ENCODE results near the gene OSBP2.

GRCh38 chr22:30857791-30858190 lies 163.1 kb downstream of the OSBP2 start:
- TF ChIP-seq CTCF (IDR thresholded peaks at IDR 0.05; ENCODE audit: low read depth, low read length): no peak
- TF ChIP-seq EZH2phosphoT487 (IDR thresholded peaks at IDR 0.05; ENCODE audit: low read depth): no peak

Measured in OCI-LY3 (cell line).